ENCODE data around the gene CCDC57.

The CCDC57 gene

GRCh38 chr17:82246040-82246364 is 33.4 kb upstream of the CCDC57 start:
- DNase-seq (ENCODE audit: low read depth) = no peak

GRCh38 chr17:82245134-82246039 is 32.7 kb upstream of the CCDC57 start:
- no peak for DNase-seq (ENCODE audit: low read depth)

GRCh38 chr17:82244413-82245133 is 31.9 kb upstream of the CCDC57 start:
- DNase-seq (ENCODE audit: low read depth) = no peak

GRCh38 chr17:82243648-82244412 is 31.2 kb upstream of the CCDC57 start:
- no peak for DNase-seq (ENCODE audit: low read depth)

GRCh38 chr17:82242977-82243647 is 30.5 kb upstream of the CCDC57 start:
- no peak for DNase-seq (ENCODE audit: low read depth)

- DNase-seq (ENCODE audit: low read depth) = no peak
Observed at GRCh38 chr17:82242698-82242976, 30.0 kb upstream of the CCDC57 start.

- no peak for DNase-seq (ENCODE audit: low read depth)
Observed at GRCh38 chr17:82241926-82242697, 29.5 kb upstream of the CCDC57 start.

GRCh38 chr17:82241183-82241925 is 28.7 kb upstream of the CCDC57 start:
- DNase-seq (ENCODE audit: low read depth) = no peak

- no peak for DNase-seq (ENCODE audit: low read depth)
Observed at GRCh38 chr17:82240506-82241182, 28.0 kb upstream of the CCDC57 start.

- no peak for DNase-seq (ENCODE audit: low read depth)
Observed at GRCh38 chr17:82239926-82240505, 27.4 kb upstream of the CCDC57 start.

GRCh38 chr17:82239401-82239925 is 26.8 kb upstream of the CCDC57 start:
- no peak for DNase-seq (ENCODE audit: low read depth)

- no peak for DNase-seq (ENCODE audit: low read depth)
Observed at GRCh38 chr17:82238472-82239201, 26.0 kb upstream of the CCDC57 start.

GRCh38 chr17:82237746-82238471 is 25.3 kb upstream of the CCDC57 start:
- DNase-seq (ENCODE audit: low read depth) = no peak

- no peak for DNase-seq (ENCODE audit: low read depth)
Observed at GRCh38 chr17:82237083-82237745, 24.6 kb upstream of the CCDC57 start.

GRCh38 chr17:82236142-82236971 is 23.7 kb upstream of the CCDC57 start:
- DNase-seq (ENCODE audit: low read depth) = no peak

GRCh38 chr17:82235775-82236141 is 23.1 kb upstream of the CCDC57 start:
- no peak for DNase-seq (ENCODE audit: low read depth)
